HG02571 (cell line): ENCODE data around the gene PCDH18.
"Not testable (repeated sequence)": the region's sequence is repeated elsewhere in the genome, so short reads cannot be mapped to it uniquely, and the experiment has no call there.

ENCODE experiments used
- ATAC-seq: cut with Tn5 transposase; IDR thresholded peaks from one replicate; pipeline ENCODE4 v1.9.1; 2021; ENCODE audit warnings: mild to moderate bottlenecking, moderate library complexity; ENCODE audit not compliant: unreplicated experiment

PCDH18 gene, protein sequence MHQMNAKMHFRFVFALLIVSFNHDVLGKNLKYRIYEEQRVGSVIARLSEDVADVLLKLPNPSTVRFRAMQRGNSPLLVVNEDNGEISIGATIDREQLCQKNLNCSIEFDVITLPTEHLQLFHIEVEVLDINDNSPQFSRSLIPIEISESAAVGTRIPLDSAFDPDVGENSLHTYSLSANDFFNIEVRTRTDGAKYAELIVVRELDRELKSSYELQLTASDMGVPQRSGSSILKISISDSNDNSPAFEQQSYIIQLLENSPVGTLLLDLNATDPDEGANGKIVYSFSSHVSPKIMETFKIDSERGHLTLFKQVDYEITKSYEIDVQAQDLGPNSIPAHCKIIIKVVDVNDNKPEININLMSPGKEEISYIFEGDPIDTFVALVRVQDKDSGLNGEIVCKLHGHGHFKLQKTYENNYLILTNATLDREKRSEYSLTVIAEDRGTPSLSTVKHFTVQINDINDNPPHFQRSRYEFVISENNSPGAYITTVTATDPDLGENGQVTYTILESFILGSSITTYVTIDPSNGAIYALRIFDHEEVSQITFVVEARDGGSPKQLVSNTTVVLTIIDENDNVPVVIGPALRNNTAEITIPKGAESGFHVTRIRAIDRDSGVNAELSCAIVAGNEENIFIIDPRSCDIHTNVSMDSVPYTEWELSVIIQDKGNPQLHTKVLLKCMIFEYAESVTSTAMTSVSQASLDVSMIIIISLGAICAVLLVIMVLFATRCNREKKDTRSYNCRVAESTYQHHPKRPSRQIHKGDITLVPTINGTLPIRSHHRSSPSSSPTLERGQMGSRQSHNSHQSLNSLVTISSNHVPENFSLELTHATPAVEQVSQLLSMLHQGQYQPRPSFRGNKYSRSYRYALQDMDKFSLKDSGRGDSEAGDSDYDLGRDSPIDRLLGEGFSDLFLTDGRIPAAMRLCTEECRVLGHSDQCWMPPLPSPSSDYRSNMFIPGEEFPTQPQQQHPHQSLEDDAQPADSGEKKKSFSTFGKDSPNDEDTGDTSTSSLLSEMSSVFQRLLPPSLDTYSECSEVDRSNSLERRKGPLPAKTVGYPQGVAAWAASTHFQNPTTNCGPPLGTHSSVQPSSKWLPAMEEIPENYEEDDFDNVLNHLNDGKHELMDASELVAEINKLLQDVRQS

DNA sequence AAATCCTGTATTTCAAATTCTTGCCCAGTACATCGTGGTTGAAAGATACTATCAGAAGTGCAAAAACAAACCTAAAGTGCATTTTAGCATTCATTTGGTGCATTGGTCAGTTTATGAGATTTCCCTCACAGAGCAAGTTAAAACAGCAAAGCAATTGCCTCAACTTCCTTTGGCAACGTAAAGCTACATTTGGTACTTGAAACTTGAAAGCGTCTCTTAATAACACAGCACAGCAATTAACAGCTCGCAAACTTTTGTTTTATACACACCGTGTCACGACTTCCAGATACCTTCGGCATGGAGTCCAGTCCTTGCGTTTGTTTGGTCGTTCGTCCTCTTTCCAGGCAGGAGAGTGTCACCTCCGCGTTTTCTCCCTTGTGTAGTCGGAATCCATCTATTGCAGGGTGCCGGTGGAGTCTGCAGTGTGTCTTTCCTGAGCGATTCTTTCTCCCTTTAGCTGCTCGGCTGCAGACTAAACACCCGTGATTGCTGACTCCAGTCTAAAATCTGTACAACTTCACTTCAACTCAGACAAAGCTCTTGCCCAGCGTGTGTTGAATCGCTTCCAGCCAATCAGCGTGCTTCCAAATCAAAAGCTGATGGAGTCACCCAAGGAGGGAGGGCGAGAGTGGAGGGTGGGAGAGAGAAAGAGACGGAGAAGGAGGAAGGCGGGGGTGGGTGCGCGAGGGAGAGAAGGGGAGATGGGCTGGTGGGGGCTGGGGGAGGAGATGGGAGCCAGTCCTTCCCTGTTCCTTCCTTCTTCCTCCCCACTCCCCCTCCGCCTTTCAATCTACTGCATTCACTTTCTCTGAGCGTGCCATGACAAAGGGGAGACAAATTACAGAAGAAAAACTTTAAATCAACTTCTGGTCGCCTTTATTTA is at the start of gene PCDH18:
PCDH18 (minus strand) TSS at position 509 of the 883 bp plus-strand sequence; CDS start at position 103, 406 bp downstream.
- ATAC-seq, result peak; percentile 73

DNA sequence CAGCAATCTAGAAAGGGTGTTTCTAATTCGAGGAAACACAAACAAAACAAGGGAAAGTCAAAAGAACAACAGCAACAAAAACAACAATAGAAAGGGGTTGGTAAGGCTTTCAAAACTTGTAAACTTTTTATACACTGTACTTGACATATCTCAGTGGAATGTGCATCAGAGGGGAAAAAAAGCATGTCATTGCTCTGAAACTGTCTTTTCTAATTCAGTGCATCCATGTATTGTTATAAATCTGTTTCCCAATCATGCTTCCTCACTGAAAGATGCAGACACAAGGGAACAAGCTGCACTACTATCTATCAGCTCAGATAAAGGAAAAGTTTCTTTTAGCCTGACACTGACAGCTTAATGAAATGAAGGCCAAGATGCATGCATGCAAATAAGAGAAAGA is 44.2 kb upstream of the PCDH18 start:
- ATAC-seq, result no peak

DNA sequence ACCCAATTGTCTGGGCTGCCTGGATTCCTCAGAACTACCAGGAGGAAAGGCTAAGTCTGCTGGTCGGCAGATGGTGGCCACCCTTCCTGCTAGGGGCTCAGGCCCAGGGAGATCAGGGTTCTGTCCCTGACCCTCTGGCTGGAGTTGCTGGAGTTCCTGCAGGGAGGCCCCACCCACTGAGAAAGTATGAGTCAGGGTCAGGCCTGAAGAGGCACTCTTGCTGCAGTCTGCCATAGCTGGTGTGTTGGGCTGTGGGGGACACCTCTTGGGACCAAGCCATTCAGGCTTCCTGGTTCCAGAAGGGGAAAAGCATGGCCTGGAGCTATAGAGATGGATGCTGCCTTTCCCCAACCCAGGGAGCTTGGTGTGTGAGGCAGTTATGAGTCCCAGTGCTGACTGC is 40.4 kb upstream of the PCDH18 start:
- ATAC-seq, result no peak

DNA sequence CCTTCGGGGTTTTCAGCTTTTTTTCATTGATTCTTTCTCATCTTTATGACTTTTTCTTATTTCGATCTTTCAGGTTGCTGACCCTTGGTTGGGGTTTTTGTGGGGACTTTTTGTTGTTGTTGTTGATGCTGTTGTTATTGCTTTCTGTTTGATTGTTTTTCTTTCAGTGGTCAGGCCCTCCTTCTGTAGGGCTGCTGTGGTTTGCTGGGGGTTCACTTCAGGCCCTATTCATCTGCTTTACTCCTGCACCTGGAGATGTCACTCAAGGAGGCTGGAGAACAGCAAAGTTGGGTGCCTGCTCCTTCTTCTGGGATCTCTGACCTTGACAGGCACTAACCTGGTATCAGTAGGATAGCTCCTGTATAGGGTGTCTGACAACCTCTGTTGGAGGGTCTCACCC is 39.9 kb upstream of the PCDH18 start:
- ATAC-seq, result no peak

DNA sequence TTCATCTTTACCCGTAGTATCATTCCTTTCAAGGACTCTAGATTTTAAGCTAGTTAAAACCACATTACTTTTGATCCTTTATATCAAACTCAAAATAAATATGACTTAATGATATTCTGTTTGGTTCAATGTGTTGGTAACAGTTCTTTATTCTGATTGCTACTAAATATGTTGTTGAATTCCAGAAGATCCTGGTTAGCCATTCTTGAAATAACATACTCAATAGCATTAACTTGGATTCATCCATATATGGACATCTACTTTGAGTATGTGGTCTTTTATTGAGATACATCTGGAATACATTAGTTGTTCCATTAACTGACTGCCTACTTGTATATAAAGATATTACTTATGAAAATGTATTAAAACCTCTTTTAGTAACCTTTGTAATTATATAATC is 27.5 kb upstream of the PCDH18 start:
- no peak for ATAC-seq

DNA sequence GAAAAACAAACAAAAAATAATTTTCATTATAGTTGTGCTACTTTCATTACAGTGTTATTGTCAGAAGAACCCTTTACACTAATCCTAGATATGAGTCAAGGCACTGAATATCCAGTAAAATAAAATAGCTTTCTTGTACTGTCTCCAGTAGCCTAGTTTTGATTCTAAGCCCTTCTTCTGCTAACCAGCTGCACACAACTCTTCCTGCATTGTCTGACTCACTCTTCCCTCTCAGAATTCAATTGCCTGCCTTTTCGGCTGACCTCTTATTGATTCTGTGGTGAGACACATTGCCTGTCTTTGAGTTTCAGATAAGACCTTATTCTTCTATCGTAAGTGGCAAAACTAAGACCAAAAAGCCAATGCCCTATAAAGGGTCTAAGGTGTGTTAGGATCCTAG is 26.7 kb upstream of the PCDH18 start:
- ATAC-seq, result no peak

DNA sequence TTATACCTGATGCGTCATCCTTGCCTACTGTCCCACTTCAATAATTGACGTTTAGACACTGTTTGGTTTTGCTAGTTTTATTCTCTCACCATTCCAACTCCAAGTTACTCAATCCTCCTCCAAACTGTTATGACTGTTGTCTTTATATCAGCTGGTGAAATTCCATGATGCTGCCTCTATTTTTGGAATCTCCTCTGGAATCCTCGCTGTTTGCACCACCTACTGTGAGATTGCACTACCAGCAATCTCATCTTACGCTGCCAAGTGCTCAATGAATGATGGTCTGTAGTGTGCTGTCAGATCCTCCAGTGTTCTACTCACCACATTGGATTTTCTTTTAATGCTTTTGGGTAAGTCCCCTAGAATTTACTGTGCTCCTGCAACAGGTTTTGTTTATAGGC is 13.2 kb upstream of the PCDH18 start:
- ATAC-seq, result no peak

DNA sequence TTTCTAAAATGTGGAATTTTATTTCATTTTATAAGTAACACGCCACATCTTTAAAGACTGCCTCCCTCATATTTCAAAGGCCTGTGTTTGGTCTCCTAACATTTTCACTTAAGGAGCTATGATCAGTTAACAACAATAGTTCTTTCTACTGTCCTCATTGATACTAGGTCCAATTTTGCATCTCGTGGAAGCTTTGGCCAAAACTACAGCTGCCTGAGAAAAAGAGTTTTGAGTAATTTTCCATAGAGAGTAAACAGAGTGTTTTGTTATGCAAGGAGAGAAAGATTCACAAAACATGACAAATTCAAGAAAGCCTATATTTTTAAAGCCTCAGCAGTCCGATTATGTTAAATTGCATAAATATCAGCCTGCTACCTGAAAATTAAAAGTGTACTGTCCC is 11.4 kb upstream of the PCDH18 start:
- no peak for ATAC-seq

DNA sequence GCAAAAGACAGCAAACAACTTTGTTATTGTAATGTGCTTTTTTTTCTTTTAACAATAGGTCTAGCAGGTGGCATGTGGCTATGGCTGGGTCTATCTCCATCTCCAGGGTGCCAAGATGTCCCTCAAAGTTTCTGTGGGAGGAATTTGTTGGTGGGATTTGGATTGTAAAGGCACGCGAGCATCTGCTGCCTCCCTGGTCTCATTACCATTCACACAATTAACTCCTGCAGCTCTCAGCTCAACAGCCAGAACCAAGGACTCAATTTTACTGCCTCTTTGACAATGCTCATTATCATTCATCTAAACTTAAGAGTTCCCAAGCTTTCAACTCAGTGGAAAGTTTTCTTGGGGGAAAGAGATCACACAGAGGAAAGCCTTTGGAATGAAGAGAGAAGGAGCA is 10.9 kb upstream of the PCDH18 start:
- no peak for ATAC-seq

DNA sequence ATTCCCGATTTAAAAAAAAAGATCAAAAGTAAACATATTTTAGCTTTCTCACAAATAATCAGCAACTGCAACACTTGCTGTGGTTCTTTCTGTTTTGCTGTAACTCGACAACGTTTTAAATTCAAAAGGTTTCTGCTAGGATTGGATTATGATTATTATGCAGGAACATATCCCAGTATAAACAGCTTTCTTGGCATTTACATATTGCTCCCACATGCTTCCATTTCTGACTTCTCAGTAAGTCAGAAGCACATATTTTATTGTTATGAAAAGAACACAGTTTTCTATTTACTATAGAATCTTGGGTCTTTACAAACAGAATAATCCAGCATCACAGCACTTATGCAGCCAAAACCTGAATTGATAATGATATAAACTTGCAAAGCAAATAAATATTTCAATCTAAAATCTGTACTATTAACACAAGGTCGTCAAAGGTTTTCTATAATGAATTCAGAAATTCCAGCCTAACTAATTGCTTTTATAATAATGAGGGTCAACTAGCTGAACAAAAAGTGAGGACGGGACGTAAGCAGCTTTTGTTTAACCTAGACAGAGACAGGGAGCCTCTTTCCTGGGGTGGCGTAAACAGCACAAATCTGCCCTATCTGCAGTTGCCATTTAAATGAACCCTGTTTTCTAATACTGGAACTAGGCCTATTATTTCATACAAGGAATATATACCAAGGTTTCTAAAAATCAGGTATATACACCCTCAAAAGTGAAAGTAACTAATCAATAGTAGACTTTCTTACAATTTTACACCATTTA is 9.8 kb upstream of the PCDH18 start:
- no peak for ATAC-seq

DNA sequence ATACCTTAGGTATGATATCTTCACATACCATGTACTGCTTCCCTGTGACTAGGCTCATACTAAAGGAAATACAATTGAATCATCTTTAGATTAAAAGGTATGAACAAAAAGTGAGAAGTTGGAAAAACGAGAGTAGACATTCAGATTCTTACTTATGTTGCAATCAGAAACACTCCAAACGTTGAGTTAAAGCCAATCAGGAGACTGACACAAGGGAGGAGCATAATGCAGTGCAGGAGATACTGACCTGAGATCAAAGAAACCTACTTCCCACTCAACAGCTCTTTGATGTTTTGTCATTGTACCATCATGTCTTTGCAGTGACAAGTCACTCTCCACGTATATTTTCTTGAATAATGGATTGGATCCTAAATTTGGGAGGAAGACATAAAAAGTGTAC is 8.9 kb upstream of the PCDH18 start:
- no peak for ATAC-seq

DNA sequence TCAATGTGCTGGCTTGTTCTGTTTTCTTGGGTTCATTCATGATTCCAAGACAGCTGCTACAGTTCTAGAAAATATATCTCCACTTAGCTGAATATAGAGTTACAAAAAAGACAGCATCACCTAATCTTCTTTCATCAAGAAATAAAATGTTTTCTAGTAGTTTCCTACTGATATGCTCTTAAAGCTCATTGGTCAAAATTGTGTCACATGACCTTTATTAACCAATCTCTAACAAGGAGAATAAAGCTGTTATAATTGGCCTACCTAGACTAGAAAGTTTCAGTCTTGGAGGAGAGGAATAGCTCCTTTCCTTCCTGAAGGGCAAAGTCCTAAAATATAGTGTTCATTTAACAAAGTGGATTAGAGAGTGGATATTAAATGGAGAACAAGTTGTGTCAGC is 8.1 kb upstream of the PCDH18 start:
- no peak for ATAC-seq

DNA sequence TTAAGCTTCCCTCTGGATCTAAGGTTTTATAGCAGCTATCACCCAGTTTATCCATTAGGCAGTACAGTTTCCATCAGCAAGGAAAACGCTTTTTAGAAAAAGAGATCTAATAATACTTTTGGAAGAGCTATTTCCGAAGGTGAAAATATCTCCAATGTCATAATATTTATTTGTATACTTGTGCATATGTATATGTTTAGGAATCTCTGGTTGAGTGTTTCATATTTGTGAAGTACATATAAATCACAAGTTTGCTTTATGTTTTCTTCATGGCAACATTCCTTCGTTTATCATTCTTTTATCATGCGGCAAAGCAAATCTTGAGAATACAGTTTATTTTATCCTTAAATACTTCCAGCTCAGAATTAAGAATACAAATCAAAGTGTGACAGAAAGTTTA is 6.2 kb upstream of the PCDH18 start:
- no peak for ATAC-seq

DNA sequence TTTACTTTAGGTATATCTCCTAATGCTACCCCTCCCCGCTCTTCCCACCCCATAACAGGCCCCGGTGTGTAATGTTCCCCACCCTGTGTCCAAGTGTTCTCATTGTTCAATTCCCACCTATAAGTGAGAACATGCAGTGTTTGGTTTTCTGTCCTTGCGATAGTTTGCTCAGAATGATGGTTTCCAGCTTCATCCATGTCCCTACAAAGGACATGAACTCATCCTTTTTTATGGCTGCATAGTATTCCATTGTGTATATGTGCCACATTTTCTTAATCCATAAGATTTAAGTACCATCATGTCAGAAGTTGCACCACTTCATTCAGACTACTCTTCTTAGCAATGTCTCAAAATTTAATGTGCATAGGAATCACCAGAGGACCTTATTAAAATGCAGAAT is 5.5 kb upstream of the PCDH18 start:
- ATAC-seq, result not testable (repeated sequence)

DNA sequence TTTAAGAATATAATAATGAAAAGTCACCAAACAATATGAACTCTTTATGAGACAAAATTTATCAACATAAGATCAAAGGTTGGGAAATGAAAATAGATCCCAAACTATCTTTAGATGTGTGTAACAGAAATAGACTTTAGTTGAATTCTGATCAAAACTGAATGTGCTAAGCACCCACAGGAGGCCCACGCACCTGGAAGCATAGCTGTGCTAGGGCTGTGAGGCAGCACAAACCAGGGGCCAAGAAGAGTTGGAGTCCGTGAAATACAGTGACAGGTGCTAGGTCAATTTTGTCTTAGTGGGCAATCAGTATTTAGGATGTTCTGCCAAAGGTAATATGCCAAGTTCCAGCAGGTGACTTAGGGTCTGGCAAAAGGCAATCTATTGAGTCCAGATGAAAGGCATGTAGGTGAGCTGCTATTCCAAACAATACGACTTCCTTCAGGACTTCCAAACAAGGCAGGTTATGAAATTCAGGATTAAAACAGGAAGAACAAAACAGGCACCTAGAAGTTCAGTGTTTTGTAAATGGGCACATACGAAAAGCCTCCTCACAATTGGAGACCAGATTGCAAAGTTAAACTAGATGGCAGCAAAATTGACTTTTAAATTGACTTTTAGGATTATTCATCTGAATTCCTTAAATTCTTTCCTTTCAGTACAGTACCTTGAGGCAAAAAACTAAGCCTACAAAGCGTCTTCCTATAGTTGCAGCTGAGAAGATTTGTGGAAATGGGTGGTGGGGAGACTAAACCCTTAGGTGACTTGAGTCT is 4.7 kb upstream of the PCDH18 start:
- no peak for ATAC-seq

DNA sequence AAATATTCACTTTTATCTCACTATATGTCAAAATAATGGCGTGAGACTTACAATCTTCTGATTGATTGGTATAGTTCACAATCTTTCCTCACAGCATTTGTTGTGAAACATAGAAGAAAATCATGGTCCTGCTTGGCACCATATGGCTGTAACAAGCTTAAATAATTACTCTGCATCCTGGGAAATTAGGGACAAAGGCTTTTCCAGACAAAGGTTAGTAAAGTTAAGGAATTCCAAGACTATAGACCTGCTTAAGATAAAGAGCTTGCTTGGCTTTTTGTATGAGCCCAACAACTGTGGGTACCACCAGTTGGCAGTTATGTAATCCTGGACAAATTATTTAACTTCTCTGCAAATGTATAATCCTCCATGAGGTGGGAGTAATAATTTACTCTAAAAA is 3.4 kb upstream of the PCDH18 start:
- no peak for ATAC-seq

DNA sequence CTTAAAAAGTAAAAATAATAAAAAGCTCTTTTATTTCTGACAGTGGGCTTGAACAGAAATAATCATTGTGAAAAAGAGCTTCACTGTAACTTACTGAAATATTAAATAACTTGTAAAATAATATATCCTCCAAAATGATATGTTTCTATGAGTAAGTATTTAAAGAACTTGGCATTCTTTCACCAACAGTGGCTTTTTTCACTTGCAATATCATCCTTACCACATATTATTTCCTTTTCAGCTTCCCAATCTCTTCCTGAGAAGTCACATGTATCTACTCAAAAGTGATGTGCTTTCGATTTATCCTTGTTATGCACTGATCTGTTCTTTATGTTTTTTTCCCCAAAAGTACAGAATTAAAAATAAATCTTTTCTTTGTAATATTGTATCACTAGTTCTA is 2.2 kb upstream of the PCDH18 start:
- no peak for ATAC-seq

DNA sequence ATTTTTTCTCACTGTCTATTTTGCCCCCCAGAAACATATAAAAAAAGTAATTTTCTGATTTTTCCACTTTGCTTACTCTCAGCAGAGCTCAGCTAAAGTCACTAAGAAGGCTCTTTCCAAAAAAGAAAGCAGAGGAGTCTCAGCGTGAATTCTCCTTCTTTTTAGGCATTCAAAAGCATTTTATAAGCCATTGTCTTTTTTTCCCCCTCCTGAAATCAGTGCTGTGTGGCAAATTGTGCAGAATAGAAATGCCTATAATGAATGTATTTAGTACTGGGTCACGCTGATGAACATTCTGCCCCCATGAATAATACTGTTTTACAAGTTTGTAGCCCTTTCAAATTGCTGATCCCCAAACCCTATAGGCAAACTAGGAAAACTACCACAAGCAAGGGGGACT is 1.6 kb upstream of the PCDH18 start:
- ATAC-seq, result no peak

DNA sequence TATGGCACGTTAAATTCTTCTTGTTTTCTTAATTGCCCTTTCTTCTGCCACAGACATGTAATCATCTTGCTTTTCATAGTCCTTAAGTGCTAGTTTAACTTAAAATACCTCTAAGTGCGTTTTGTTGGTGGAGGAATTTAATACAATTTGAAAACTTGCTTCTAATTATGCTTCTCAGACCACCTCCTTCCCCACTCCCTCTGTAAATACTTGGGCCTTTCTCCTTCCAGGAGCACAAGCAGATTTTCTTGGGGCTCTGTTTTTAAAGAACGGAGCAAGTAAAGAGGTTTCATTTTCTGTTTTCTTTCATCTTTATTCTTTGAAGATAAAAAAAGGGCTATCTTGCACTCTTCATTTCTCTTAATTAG is 559 bp upstream of the PCDH18 start:
- ATAC-seq, result peak; percentile 37
